ENCODE results near the gene PPARD. TPM values are rescaled to one million over a fixed set of nuclear protein-coding genes. Genes with fewer than 3 reads are reported as not detected.

The PPARD gene
- total and polyA plus RNA-seq, 2 of the 13 experiments (the other 11 are each of a cell fraction or from before 2014, with no cell fraction given), result 6.1 to 13.3 TPM

- TF ChIP-seq ZNF749 (CRISPR knock-in tag; IDR thresholded peaks at IDR 0.05; ENCODE audit: borderline replicate concordance) (no peak), JDP2 (CRISPR knock-in tag; IDR thresholded peaks at IDR 0.05; ENCODE audit: borderline replicate concordance) (no peak), ZNF484 (CRISPR knock-in tag; IDR thresholded peaks at IDR 0.05; ENCODE audit: borderline replicate concordance, low read depth) (no peak), NPAS2 (CRISPR knock-in tag; IDR thresholded peaks at IDR 0.05; ENCODE audit: borderline replicate concordance) (no peak), ZNF639 (CRISPR knock-in tag; conservative IDR thresholded peaks at IDR 0.05) (no peak), DR1 (CRISPR knock-in tag; IDR thresholded peaks at IDR 0.05) (no peak), SRSF9 (IDR thresholded peaks at IDR 0.05; ENCODE audit: borderline replicate concordance, insufficient read depth, low read depth, low read length, poor library complexity, severe bottlenecking) (no peak), ZNF562 (CRISPR knock-in tag; IDR thresholded peaks at IDR 0.05; ENCODE audit: borderline replicate concordance) (no peak), DNMT3B (CRISPR knock-in tag; conservative IDR thresholded peaks at IDR 0.05) (no peak), ZIK1 (CRISPR knock-in tag; IDR thresholded peaks at IDR 0.05; ENCODE audit: borderline replicate concordance, low read depth) (no peak), ZBTB46 (CRISPR knock-in tag; IDR thresholded peaks at IDR 0.05; ENCODE audit: borderline replicate concordance) (peak; percentile 74; the same call in 1 of the 2 replicates), ZFP91 (CRISPR knock-in tag; IDR thresholded peaks at IDR 0.05; ENCODE audit: borderline replicate concordance) (peak; percentile 45; the same call in 1 of the 2 replicates), ZNF687 (CRISPR knock-in tag; IDR thresholded peaks at IDR 0.05) (peak; percentile 65), ZNF460 (CRISPR knock-in tag; IDR thresholded peaks at IDR 0.05; ENCODE audit: borderline replicate concordance) (no peak), RELA (CRISPR knock-in tag; IDR thresholded peaks at IDR 0.05) (no peak), KLF15 (CRISPR knock-in tag; IDR thresholded peaks at IDR 0.05; ENCODE audit: borderline replicate concordance) (no peak), JUN (CRISPR knock-in tag; IDR thresholded peaks at IDR 0.05) (peak; percentile 59; the same call in 1 of the 2 replicates), KDM5A (IDR thresholded peaks at IDR 0.05; ENCODE audit: borderline replicate concordance, low read length) (no peak), PHF5A (CRISPR knock-in tag; IDR thresholded peaks at IDR 0.05; ENCODE audit: low read depth, unreplicated experiment) (no peak), ISX (CRISPR knock-in tag; conservative IDR thresholded peaks at IDR 0.05) (no peak)
Measured at GRCh38 chr6:35428421-35429149, 86.2 kb downstream of the PPARD start (continued).

Data from HepG2 (cell line).